Fibroblast of lung (primary cell): ENCODE measurements around the gene FTCDNL1. TPM values are rescaled to one million over a fixed set of nuclear protein-coding genes. Genes with fewer than 3 reads are reported as not detected.
A peak's percentile ranks its signal among the peaks of the same experiment; 100 is the strongest.

Experiments
- DNase-seq, 2 donors: peaks; one replicate each; pipeline versions ENCODE4 v3.0.0 to v3.0.0-alpha.2; 2010; ENCODE audit warnings: low read depth in 2 of 2
- H2AFZ ChIP-seq: 2 replicates; pipeline ENCODE4 v1.5.1; 2012; ENCODE audit warnings: low read length, control low read depth, inconsistent platforms
- H3K27ac ChIP-seq: 2 replicates; pipeline ENCODE4 v1.5.1; 2011; ENCODE audit warnings: low read length, control low read depth; ENCODE audit not compliant: insufficient read depth
- H3K27me3 ChIP-seq: 2 replicates; pipeline ENCODE4 v1.5.1; 2011; ENCODE audit warnings: mild to moderate bottlenecking, low read length; ENCODE audit not compliant: control insufficient read depth, insufficient read depth
- H3K36me3 ChIP-seq: 2 replicates; pipeline ENCODE4 v1.5.1; 2011; ENCODE audit warnings: low read length; ENCODE audit not compliant: control insufficient read depth, insufficient read depth
- H3K4me1 ChIP-seq: 2 replicates; pipeline ENCODE4 v1.5.1; 2011; ENCODE audit warnings: low read length; ENCODE audit not compliant: control insufficient read depth, insufficient read depth; ENCODE audit errors: extremely low read depth
- H3K4me2 ChIP-seq: 2 replicates; pipeline ENCODE4 v1.5.1; 2011; ENCODE audit warnings: low read length, control low read depth; ENCODE audit not compliant: insufficient read depth; ENCODE audit errors: extremely low read depth
- H3K4me3 ChIP-seq, 4 experiments: fragments of 200-600 bp in 1 of 4; sonication (generic) in 1 of 4; replicated peaks in 1 of 4; 2 replicates each; pipeline ENCODE4 v1.5.1; 2011 to 2016; ENCODE audit warnings: low read length in 4 of 4, low read depth in 3 of 4, mild to moderate bottlenecking in 3 of 4, control low read depth in 2 of 4, inconsistent platforms in 1 of 4, mixed read lengths in 1 of 4; ENCODE audit not compliant: insufficient read depth in 1 of 4; ENCODE audit errors: control extremely low read depth in 1 of 4
- H3K79me2 ChIP-seq: 2 replicates; pipeline ENCODE4 v1.5.1; 2012; ENCODE audit warnings: mild to moderate bottlenecking, low read length, inconsistent platforms; ENCODE audit not compliant: control insufficient read depth, insufficient read depth
- H3K9ac ChIP-seq: 2 replicates; pipeline ENCODE4 v1.5.1; 2011; ENCODE audit warnings: mild to moderate bottlenecking, low read length, control low read depth; ENCODE audit not compliant: insufficient read depth
- H3K9me3 ChIP-seq: 2 replicates; pipeline ENCODE4 v1.5.1; 2012; ENCODE audit warnings: low read depth, low read length; ENCODE audit not compliant: control insufficient read depth, insufficient read depth
- H4K20me1 ChIP-seq: 2 replicates; pipeline ENCODE4 v1.5.1; 2011; ENCODE audit warnings: low read length; ENCODE audit not compliant: control insufficient read depth, insufficient read depth; ENCODE audit errors: extremely low read depth
- EZH2 ChIP-seq: IDR thresholded peaks from 2 replicates; pipeline ENCODE4 v1.5.1; 2012; ENCODE audit warnings: low read length, control low read depth, mild to moderate bottlenecking; ENCODE audit errors: missing control alignments
- polyA plus RNA-seq, 2 donors: library from polyadenylated mRNA; depleted of rRNA in 1 of 2; stranded (reverse) in 1 of 2; unstranded in 1 of 2; fragments of >200 nt; gene quantifications; 2 replicates each; pipeline ENCODE4 v1.2.1, GENCODE V29; 2011 to 2012; ENCODE audit warnings: missing spikeins in 1 of 2
- total RNA-seq: library from RNA; depleted of rRNA; stranded (reverse); fragments of >200 nt; gene quantifications from 2 replicates; pipeline ENCODE4 v1.2.1, GENCODE V29; 2014
- TF ChIP-seq, protein P1 (sequence below), 2 donors: IDR thresholded peaks in 1 of 2; conservative IDR thresholded peaks in 1 of 2; 1 replicate in 1 of 2; 2 replicates in 1 of 2; pipeline ENCODE4 v1.5.1; 2011 to 2012; ENCODE audit warnings: low read length in 2 of 2, control low read depth in 1 of 2, inconsistent platforms in 1 of 2, low read depth in 1 of 2, mild to moderate bottlenecking in 1 of 2

Gene FTCDNL1
- total and polyA plus RNA-seq, 2 donors (not counting 1 experiment from before 2014, with no cell fraction given), result 1.0 to 3.6 TPM

DNA sequence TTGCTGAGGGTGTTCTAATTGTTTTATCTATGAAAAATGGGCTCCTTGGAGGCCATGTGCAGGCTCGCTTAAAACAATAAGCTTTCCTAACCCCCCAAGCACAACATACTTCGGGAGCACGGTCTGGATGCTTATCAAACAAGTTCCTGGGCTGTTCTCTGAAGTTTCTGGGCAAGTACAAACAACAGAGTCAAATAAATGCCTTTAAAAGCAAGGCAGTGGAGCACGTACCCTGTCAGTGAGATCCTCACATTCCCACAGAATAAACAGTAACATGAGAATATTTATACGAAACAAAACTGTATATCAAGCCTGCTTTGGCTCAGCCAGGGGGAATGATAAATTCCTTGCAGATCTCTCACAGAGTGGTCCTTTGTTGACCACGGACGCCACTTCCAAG lies 44.8 kb downstream of the FTCDNL1 start:
- H3K9me3 ChIP-seq, result no peaks in the 10 kb centered on the region
- no peak overlapping the region for H3K9ac ChIP-seq
- no peak overlapping the region for H3K27ac ChIP-seq
- no peaks in the 10 kb centered on the region for H4K20me1 ChIP-seq
- peaks cover 5% of the 10 kb centered on the region for H3K4me1 ChIP-seq
- H3K4me2 ChIP-seq, result no peak overlapping the region
- no peak overlapping the region for H2AFZ ChIP-seq
- DNase-seq, result peak; percentile 12 to 65
- no peaks in the 10 kb centered on the region for H3K79me2 ChIP-seq
- TF ChIP-seq EZH2, result no peak
- TF ChIP-seq, protein P1, sequence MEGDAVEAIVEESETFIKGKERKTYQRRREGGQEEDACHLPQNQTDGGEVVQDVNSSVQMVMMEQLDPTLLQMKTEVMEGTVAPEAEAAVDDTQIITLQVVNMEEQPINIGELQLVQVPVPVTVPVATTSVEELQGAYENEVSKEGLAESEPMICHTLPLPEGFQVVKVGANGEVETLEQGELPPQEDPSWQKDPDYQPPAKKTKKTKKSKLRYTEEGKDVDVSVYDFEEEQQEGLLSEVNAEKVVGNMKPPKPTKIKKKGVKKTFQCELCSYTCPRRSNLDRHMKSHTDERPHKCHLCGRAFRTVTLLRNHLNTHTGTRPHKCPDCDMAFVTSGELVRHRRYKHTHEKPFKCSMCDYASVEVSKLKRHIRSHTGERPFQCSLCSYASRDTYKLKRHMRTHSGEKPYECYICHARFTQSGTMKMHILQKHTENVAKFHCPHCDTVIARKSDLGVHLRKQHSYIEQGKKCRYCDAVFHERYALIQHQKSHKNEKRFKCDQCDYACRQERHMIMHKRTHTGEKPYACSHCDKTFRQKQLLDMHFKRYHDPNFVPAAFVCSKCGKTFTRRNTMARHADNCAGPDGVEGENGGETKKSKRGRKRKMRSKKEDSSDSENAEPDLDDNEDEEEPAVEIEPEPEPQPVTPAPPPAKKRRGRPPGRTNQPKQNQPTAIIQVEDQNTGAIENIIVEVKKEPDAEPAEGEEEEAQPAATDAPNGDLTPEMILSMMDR (conservative IDR thresholded peaks at IDR 0.05 in 1 of 2, IDR thresholded peaks at IDR 0.05 in 1 of 2; ENCODE audit: low read depth in 1 of 2, low read length in 2 of 2), result no peak
- H3K36me3 ChIP-seq, result no peaks in the 10 kb centered on the region
- H3K27me3 ChIP-seq, result no peaks in the 10 kb centered on the region
- H3K4me3 ChIP-seq, result no peak overlapping the region

DNA sequence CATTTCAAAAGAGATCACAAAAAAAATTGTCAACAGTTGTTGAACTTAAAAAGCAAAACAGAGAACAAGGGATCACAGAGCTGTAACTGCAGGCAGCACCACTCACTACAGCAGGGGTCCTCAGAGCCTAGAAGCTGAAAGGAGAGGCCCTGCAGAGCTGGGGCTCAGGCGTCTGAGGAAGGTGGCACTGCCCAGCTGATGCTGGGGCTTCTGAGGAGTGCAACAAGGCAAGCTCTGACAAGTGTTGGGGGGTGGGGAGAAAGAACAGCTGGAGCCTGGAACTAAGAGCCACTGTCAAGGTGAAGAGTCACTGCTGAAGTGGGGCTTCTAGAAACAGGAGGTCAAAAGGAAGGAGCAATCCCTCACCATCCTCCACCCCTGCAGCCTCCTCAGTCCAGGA lies 46.2 kb downstream of the FTCDNL1 start:
- H3K27me3 ChIP-seq, result no peaks in the 10 kb centered on the region
- H3K79me2 ChIP-seq, result no peaks in the 10 kb centered on the region
- no peaks in the 10 kb centered on the region for H3K4me1 ChIP-seq
- H3K27ac ChIP-seq, result no peak overlapping the region
- DNase-seq, result no peak
- no peak overlapping the region for H3K4me2 ChIP-seq
- H2AFZ ChIP-seq, result no peak overlapping the region
- no peaks in the 10 kb centered on the region for H4K20me1 ChIP-seq
- TF ChIP-seq, protein P1 (conservative IDR thresholded peaks at IDR 0.05 in 1 of 2, IDR thresholded peaks at IDR 0.05 in 1 of 2; ENCODE audit: low read depth in 1 of 2, low read length in 2 of 2), result no peak
- TF ChIP-seq EZH2, result no peak
- H3K9ac ChIP-seq, result no peak overlapping the region
- no peak overlapping the region for H3K4me3 ChIP-seq
- H3K36me3 ChIP-seq, result no peaks in the 10 kb centered on the region
- H3K9me3 ChIP-seq, result no peaks in the 10 kb centered on the region

DNA sequence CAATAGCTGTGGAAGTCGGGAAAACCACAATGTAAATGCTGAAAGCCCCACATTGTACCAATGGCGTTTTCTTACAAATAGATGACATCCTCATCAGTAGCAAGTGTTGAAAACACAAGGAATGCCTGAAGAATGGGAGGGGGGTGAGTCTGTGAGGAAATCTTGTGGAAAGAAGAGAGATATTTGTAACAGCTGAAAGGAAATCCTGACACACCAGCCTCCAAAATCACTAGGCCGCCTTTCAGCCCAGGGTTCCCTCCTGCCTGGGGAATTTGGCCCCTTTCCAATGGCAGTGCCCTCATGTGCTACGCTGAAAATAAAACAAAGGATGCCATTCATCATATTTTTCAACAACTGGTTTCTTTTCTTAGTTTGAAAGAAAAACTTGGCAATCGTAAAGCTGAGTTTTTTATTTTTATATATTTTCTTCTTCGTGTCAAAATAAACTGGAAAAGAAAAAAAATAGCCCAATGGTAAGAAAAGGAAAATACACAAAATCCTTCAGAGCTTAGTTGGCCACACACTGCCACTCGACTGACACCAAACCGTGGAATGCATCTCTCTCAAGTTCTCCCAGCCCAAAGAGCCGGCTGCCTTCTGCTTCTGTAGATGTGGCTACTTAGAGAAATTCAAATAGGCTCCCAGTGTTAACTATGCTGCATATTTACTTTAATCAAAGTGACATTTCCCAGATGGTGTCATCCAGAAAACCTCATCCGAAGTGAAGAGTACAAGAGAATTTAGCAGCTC lies 52.0 kb downstream of the FTCDNL1 start:
- H3K9ac ChIP-seq, result no peak overlapping the region
- TF ChIP-seq, protein P1 (conservative IDR thresholded peaks at IDR 0.05 in 1 of 2, IDR thresholded peaks at IDR 0.05 in 1 of 2; ENCODE audit: low read depth in 1 of 2, low read length in 2 of 2), result no peak
- TF ChIP-seq EZH2, result no peak
- no peaks in the 10 kb centered on the region for H3K27me3 ChIP-seq
- no peak overlapping the region for H3K4me3 ChIP-seq
- H3K4me2 ChIP-seq, result no peak overlapping the region
- H3K27ac ChIP-seq, result no peak overlapping the region
- H3K9me3 ChIP-seq, result no peaks in the 10 kb centered on the region
- H3K79me2 ChIP-seq, result no peaks in the 10 kb centered on the region
- no peak overlapping the region for H2AFZ ChIP-seq
- H4K20me1 ChIP-seq, result no peaks in the 10 kb centered on the region
- H3K4me1 ChIP-seq, result no peaks in the 10 kb centered on the region
- DNase-seq, result peak; percentile 15 to 59
- H3K36me3 ChIP-seq, result no peaks in the 10 kb centered on the region
